Fibroblast of skin of scalp (primary cell): ENCODE results near the gene SLC13A3.

Experiments
- DNase-seq: peaks from one replicate; pipeline ENCODE4 v3.0.0-alpha.2; 2013

SLC13A3 gene

GRCh38 chr20:46649965-46650542, 1.2 kb downstream of the SLC13A3 start:
- DNase-seq = no peak

- DNase-seq = no peak
These were observed 1.7 kb downstream of the SLC13A3 start for GRCh38 chr20:46649650-46649949.

DNA sequence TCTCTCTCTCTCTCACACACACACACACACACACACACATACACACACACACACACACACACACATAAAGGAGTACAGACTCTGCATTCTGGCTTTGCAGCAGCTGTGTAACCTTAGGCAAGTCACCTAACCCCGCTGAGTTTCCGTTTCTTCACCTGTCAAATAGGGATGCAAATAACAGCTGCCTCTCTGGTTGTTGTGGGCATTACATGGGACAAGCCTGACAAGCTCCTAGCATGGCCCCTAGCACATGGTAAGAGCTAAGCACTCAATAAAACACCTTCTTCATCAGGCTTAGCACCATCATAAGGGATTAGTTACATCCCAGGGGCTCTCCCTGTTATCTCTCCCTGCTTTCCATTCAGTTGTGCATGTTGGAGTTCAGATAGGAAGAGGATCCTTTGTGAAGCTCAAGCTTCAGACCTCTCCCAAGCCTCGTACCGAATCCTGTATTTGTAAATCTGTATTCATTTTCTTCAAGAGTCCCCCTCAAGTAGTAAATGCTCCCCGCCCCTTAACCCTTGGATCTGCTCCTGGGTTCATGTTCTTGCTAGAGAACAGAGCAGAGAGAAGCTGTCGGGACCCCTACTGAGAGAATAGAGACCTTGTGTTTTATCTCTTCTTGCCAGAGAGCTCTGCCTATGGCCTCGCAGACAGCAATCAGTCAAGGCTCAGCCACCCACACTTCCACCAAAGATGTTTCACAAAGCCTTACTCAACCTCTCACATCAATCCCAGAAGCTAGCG, 2.2 kb downstream of the SLC13A3 start:
- no peak for DNase-seq

- no peak for DNase-seq
These were observed 3.8 kb downstream of the SLC13A3 start for GRCh38 chr20:46647469-46647868.

- DNase-seq = peak; percentile 16
These were observed 4.4 kb downstream of the SLC13A3 start for GRCh38 chr20:46646659-46647380.

- no peak for DNase-seq
These were observed 5.1 kb downstream of the SLC13A3 start for GRCh38 chr20:46646122-46646521.

- DNase-seq = no peak
These were observed 6.5 kb downstream of the SLC13A3 start for GRCh38 chr20:46644733-46645132.

- DNase-seq = no peak
These were observed 7.1 kb downstream of the SLC13A3 start for GRCh38 chr20:46644160-46644559.

GRCh38 chr20:46642969-46643343, 8.3 kb downstream of the SLC13A3 start:
- no peak for DNase-seq

- no peak for DNase-seq
These were observed 8.8 kb downstream of the SLC13A3 start for GRCh38 chr20:46642265-46642968.

- DNase-seq = no peak
These were observed 9.8 kb downstream of the SLC13A3 start for GRCh38 chr20:46641424-46641823.

GRCh38 chr20:46640536-46641311, 10.5 kb downstream of the SLC13A3 start:
- DNase-seq = no peak

GRCh38 chr20:46640044-46640443, 11.2 kb downstream of the SLC13A3 start:
- DNase-seq = no peak

DNA sequence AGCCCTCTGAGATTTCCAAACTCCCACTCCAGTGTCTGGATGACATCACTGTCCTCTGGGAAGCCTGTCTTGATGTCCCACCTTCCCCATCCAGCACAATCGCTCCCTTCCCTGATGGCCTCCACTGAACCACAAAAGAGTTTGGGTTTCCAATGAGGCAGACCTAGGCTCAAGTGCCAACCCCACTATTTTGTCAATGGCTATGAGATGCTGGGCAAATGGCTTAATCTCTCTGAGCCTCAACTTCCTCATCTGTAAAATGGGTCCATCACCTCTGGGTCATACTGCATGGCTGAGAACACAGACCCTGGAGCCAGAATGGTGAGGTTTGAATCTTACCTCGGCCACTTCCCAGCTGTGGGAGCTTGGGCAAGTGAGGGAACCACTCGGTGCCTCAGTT, 11.7 kb downstream of the SLC13A3 start:
- DNase-seq = no peak

DNA sequence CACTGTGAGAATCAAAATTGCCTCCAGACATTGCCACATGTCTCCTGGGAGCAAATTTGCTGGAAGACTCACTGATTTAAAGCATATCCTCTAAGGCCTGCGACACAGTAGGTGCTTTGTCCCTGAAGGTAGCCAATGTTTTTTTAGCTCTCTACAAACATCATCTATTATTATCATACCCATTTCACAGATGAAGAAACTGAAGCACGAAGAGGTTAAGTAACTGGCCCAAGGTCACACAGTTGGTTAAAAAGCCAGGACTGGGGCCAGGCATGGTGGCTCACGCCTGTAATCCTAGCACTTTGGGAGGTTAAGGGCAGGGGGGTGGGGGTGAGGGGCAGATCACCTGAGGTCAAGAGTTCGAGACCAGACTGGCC, 12.4 kb downstream of the SLC13A3 start:
- no peak for DNase-seq

- DNase-seq = no peak
These were observed 12.9 kb downstream of the SLC13A3 start for GRCh38 chr20:46638134-46638897.

DNA sequence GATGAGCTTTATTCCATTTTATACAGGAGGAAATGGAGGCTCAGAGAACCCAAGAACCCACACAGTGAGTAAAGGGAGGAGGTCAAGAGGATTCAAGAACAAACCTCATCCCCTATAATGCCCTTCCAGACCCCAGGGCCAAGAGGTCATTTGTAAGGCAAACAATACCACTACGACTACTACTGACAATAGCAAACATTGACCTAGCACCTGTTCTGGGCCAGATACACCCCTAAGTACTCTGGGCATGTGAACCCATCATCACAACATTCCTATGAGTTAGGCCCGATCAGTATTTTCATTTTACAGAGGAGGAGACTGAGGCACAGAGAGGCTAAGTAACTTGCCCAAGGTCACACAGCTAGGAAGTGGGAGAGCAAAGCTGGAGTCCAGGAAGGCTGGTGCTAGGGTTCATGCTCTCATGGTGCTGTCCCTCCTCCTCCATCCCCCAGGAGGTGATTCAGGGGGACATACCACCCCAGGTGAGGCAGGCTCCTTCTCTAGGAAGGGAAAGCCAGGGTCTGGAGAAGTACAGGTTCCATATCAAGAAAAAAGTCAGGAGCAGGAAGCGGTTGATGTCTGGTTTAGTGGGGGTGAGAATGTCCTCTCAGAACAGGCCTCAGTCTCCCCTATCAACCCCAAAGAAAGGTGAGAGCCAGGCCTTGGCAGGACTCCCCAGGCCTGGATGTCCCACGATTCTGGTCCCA, 13.7 kb downstream of the SLC13A3 start:
- no peak for DNase-seq

GRCh38 chr20:46637020-46637419, 14.2 kb downstream of the SLC13A3 start:
- no peak for DNase-seq

DNA sequence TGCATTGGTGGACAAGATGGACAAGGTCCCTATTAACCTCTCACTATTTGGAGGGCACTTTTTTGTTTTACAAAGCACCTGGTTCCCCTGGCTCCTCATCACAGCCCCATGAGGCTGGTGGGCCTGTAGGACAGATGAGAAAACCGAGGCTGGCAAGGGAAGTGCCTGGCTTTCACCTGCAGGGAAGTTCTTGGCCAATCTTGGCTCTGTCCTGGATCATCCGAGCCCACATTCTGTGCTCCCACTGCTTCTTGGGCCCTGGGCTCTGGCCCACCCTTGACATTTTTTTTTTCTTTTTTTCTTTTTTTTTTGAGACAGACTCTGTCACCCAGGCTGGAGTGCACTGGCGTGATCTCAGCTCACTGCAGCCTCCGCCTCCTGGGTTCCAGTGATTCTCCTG, 14.7 kb downstream of the SLC13A3 start:
- DNase-seq = no peak

DNA sequence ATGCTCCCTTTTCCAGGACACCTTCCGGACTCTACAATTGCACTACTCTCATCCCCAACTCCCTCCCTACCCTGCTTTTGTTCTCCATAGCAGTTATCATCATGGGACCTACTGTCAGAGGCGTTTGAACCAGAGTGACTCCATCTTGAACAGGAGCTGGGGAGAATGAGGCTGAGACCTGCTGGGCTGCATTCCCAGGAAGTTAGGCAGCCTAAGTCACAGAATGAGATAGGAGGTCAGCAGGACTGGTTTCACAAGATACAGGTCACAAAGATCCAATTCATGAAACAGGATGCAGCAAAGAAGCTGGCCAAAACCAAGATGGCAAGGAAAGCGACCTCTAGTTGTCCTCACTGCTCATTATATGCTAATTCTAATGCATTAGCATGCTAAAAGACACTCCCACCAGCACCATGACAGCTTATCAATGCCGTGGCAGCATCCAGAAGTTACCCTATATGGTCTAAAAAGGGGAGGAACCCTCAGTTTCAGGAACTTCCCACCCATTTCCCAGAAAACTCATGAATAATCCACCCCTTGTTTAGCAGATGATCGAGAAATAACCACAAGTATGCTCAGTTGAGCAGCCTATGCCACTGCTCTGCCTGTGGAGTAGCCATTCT, 15.6 kb downstream of the SLC13A3 start:
- DNase-seq = no peak

GRCh38 chr20:46634528-46634927, 16.7 kb downstream of the SLC13A3 start:
- DNase-seq = no peak
